Measurements from ENCODE around the gene IRX5.
A peak's percentile ranks its signal among the peaks of the same experiment; 100 is the strongest.

Gene IRX5

DNA sequence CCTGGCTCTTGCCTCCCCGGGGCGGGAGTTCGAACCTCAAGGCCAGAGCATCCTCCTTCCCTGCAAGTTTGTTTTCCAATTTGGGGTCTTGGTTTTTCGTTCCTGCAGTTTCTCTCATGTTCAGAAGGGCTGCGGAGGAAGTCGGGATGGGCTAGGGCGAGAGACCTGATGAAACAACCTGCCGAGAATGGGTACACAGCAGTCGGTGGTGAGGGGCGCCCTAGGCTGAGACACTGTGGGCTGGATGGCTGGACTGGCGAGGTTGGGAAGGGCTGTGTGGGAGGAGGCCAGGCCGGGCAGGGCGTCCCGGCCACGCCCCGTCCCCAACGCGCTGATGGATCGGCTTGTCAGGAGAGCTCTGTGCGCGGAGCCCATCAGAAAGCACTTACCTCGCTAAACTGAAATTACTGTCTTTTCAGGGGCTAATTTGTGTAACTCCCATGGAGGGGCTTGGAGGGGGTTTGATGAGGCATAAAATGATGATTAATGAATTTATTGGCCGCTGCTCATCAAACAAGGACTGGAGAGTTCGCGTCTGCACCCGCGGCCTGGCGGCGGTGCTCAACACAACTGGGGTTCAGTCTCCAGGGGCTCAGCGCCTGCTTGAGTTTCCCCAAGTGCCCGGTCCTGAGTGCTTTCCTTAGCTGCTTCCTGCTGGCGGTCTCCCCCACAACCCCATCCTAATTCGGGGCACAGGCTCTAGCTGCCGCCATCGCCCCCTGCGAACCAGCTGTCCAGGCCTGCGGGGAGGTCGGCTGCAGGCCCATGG is 9.0 kb downstream of the IRX5 start:
- DNase-seq (ENCODE audit: low read depth, low spot score) = no peak
- H3K4me3 ChIP-seq (ENCODE audit: insufficient read length, low read depth) = no peak overlapping the region
- no peaks in the 10 kb centered on the region for H3K9me3 ChIP-seq (ENCODE audit: insufficient read depth, low read length)
- no peaks in the 10 kb centered on the region for H3K36me3 ChIP-seq (ENCODE audit: insufficient read depth, insufficient read length, low read length)
- peaks cover 11% of the 10 kb centered on the region for H3K4me1 ChIP-seq (ENCODE audit: insufficient read depth, insufficient read length)
- H3K9ac ChIP-seq (ENCODE audit: insufficient read length, low read depth) = peak overlapping the region; percentile 43
- TF ChIP-seq YY1 (IDR thresholded peaks at IDR 0.05; ENCODE audit: insufficient read depth, insufficient read length) = no peak
- TF ChIP-seq SUZ12 (IDR thresholded peaks at IDR 0.05; ENCODE audit: extremely low read depth, insufficient read depth, insufficient read length) = no peak
- H3K27me3 ChIP-seq (ENCODE audit: insufficient read depth, insufficient read length) = peaks cover 86% of the 10 kb centered on the region

DNA sequence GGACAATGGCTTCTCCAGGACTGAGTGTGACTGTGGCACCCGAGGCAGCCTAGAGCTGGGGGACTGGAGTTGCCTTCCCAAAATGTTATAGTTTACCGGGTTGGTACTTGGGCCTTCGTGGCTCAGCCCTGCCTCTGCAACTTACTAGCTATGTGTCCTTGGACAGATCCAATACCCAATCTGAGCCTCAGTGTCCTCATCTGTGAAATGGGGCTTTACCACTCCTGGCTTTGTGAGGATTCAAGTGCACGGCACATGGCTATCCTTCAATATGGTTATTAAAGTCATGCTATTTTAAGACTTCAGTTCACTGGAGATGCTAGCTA is 9.6 kb downstream of the IRX5 start:
- Histone ChIP-seq H3K9ac (ENCODE audit: insufficient read length, low read depth) (no peak overlapping the region), H3K4me1 (ENCODE audit: insufficient read depth, insufficient read length) (peaks cover 11% of the 10 kb centered on the region), H3K36me3 (ENCODE audit: insufficient read depth, insufficient read length, low read length) (no peaks in the 10 kb centered on the region), H3K9me3 (ENCODE audit: insufficient read depth, low read length) (no peaks in the 10 kb centered on the region), H3K27me3 (ENCODE audit: insufficient read depth, insufficient read length) (peaks cover 86% of the 10 kb centered on the region), H3K4me3 (ENCODE audit: insufficient read length, low read depth) (no peak overlapping the region)
- TF ChIP-seq YY1 (IDR thresholded peaks at IDR 0.05; ENCODE audit: insufficient read depth, insufficient read length) (no peak), ZNF274 (IDR thresholded peaks at IDR 0.05; ENCODE audit: low read depth, low read length) (no peak), SUZ12 (IDR thresholded peaks at IDR 0.05; ENCODE audit: extremely low read depth, insufficient read depth, insufficient read length) (no peak)
- no peak for DNase-seq (ENCODE audit: low read depth, low spot score)

DNA sequence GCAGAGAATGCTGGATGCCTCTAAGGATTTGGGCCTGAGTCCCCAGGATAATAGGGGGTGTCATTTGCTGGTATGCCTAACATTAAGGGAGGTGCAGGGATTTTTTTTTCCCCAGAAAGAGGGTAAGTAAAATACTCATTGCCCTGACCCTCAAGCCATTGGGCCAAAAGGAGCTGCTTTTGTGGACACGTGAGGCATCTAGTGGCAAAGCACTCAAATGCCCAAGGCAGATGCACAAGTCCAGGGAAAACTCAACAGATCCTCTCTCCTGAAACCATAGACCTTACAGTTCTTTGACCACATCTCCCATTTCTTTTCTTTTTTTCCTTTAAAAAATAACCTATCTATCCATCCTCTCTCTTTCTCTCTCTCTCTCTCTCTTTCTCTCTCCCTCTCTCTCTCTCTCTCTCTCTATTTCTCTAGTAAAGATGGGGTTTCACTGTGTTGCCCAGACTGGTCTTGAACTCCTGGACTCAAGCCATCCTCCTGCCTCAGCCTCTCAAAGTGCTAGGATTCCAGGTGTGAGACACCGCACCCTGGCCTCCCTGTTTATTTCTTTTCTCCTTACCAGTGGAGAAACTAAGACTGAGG is 11.8 kb downstream of the IRX5 start:
- TF ChIP-seq YY1 (IDR thresholded peaks at IDR 0.05; ENCODE audit: insufficient read depth, insufficient read length) = no peak
- no peak for TF ChIP-seq ZNF274 (IDR thresholded peaks at IDR 0.05; ENCODE audit: low read depth, low read length)
- no peak for TF ChIP-seq SUZ12 (IDR thresholded peaks at IDR 0.05; ENCODE audit: extremely low read depth, insufficient read depth, insufficient read length)
- Histone ChIP-seq H3K27me3 (ENCODE audit: insufficient read depth, insufficient read length) (peaks cover 64% of the 10 kb centered on the region), H3K9ac (ENCODE audit: insufficient read length, low read depth) (no peak overlapping the region), H3K4me1 (ENCODE audit: insufficient read depth, insufficient read length) (peaks cover 8% of the 10 kb centered on the region), H3K9me3 (ENCODE audit: insufficient read depth, low read length) (no peaks in the 10 kb centered on the region), H3K4me3 (ENCODE audit: insufficient read length, low read depth) (no peak overlapping the region), H3K36me3 (ENCODE audit: insufficient read depth, insufficient read length, low read length) (no peaks in the 10 kb centered on the region)
- no peak for DNase-seq (ENCODE audit: low read depth, low spot score)

DNA sequence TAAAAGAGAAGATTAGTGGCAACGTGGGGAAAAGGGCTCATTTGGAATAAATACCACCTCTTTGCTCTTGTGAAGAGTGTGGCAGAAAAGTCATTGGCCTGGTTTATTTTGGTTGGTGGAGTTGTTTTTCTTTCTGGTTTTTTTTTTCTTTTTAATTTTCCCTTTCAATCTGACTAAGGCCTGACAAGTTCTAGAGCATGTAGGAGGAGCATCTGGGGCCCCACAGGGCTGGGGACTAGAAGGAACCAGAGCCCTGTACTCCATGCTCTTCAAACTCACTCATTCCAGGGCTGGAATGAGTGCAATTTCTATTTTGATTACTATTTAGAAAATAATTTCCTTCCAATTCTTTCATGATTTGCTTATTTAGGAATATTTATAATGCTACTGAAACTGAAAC is 13.3 kb downstream of the IRX5 start:
- H3K9ac ChIP-seq (ENCODE audit: insufficient read length, low read depth) = no peak overlapping the region
- no peak for DNase-seq (ENCODE audit: low read depth, low spot score)
- H3K27me3 ChIP-seq (ENCODE audit: insufficient read depth, insufficient read length) = peaks cover 49% of the 10 kb centered on the region
- TF ChIP-seq SUZ12 (IDR thresholded peaks at IDR 0.05; ENCODE audit: extremely low read depth, insufficient read depth, insufficient read length) (no peak), ZNF274 (IDR thresholded peaks at IDR 0.05; ENCODE audit: low read depth, low read length) (no peak)
- peaks cover 2% of the 10 kb centered on the region for H3K4me1 ChIP-seq (ENCODE audit: insufficient read depth, insufficient read length)
- no peaks in the 10 kb centered on the region for H3K9me3 ChIP-seq (ENCODE audit: insufficient read depth, low read length)
- H3K36me3 ChIP-seq (ENCODE audit: insufficient read depth, insufficient read length, low read length) = no peaks in the 10 kb centered on the region
- H3K4me3 ChIP-seq (ENCODE audit: insufficient read length, low read depth) = no peak overlapping the region

DNA sequence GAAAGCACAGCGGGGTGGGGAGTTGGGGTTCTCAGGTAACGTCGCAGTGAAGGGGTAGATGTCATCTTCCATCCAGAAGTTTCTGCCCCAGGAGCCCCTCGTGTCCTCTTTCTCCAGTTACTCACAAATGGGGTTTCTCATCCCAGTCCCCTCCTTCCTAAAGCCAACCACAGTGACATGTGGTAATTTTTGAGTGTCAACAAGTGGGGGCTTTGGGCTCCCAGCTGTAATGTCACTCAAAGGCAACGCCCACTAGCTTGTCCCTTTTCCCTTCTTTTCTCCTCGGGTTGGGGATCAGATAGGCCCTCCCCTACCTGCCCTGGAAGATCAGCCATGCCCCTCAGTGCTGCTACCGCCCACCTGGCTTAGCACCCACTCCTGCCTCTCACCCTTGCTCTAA is 14.4 kb downstream of the IRX5 start:
- no peak overlapping the region for H3K9ac ChIP-seq (ENCODE audit: insufficient read length, low read depth)
- DNase-seq (ENCODE audit: low read depth, low spot score) = no peak
- H3K27me3 ChIP-seq (ENCODE audit: insufficient read depth, insufficient read length) = peaks cover 41% of the 10 kb centered on the region
- peaks cover under 1% of the 10 kb centered on the region for H3K4me1 ChIP-seq (ENCODE audit: insufficient read depth, insufficient read length)
- TF ChIP-seq YY1 (IDR thresholded peaks at IDR 0.05; ENCODE audit: insufficient read depth, insufficient read length) = no peak
- no peak for TF ChIP-seq ZNF274 (IDR thresholded peaks at IDR 0.05; ENCODE audit: low read depth, low read length)
- TF ChIP-seq SUZ12 (IDR thresholded peaks at IDR 0.05; ENCODE audit: extremely low read depth, insufficient read depth, insufficient read length) = no peak
- no peak overlapping the region for H3K4me3 ChIP-seq (ENCODE audit: insufficient read length, low read depth)
- H3K9me3 ChIP-seq (ENCODE audit: insufficient read depth, low read length) = no peaks in the 10 kb centered on the region
- no peaks in the 10 kb centered on the region for H3K36me3 ChIP-seq (ENCODE audit: insufficient read depth, insufficient read length, low read length)

DNA sequence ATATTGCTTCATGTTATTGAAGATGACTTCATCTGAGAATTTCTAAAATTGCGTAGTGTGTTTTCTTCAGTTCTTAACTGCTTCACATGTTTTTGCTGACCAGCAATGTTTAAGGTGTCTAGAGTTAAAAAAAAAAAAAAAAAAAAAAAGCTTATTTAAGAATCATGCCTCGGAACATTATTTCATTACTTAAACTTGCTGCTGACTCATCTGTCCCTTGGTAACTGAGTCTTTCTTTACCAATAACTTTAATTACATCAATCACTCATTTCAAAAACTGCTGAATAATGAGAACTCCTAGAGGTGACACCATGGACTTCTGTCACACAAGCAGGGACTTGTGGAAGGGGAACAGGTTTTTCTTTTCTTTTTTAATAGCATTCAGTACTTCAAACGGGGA is 16.2 kb downstream of the IRX5 start:
- no peak overlapping the region for H3K4me3 ChIP-seq (ENCODE audit: insufficient read length, low read depth)
- peaks cover 22% of the 10 kb centered on the region for H3K27me3 ChIP-seq (ENCODE audit: insufficient read depth, insufficient read length)
- H3K9me3 ChIP-seq (ENCODE audit: insufficient read depth, low read length) = no peaks in the 10 kb centered on the region
- no peaks in the 10 kb centered on the region for H3K36me3 ChIP-seq (ENCODE audit: insufficient read depth, insufficient read length, low read length)
- no peak for DNase-seq (ENCODE audit: low read depth, low spot score)
- H3K9ac ChIP-seq (ENCODE audit: insufficient read length, low read depth) = no peak overlapping the region
- H3K4me1 ChIP-seq (ENCODE audit: insufficient read depth, insufficient read length) = no peaks in the 10 kb centered on the region
- TF ChIP-seq ZNF274 (IDR thresholded peaks at IDR 0.05; ENCODE audit: low read depth, low read length) (no peak), SUZ12 (IDR thresholded peaks at IDR 0.05; ENCODE audit: extremely low read depth, insufficient read depth, insufficient read length) (no peak), YY1 (IDR thresholded peaks at IDR 0.05; ENCODE audit: insufficient read depth, insufficient read length) (no peak)

DNA sequence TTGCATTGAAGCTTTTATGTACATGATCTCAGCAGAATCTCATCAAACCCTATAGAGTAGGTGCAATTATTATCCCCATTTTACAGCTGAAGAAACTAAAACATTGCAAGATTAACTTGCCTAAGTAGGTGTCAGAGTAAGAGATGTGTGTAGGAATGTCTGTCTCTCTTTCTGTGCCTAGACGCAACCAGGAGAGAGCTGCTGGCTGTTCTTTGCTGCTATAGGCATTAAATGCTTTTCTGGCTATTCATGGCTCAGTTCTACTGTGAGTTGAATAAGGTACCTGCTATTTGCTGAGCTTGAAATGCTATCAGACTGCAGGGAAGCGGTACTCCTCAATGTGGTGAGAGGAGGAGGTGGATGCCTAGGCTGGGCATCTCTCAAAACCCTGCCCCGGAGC is 17.0 kb downstream of the IRX5 start:
- Histone ChIP-seq H3K9me3 (ENCODE audit: insufficient read depth, low read length) (no peaks in the 10 kb centered on the region), H3K9ac (ENCODE audit: insufficient read length, low read depth) (no peak overlapping the region), H3K4me1 (ENCODE audit: insufficient read depth, insufficient read length) (no peaks in the 10 kb centered on the region), H3K27me3 (ENCODE audit: insufficient read depth, insufficient read length) (peaks cover 15% of the 10 kb centered on the region), H3K36me3 (ENCODE audit: insufficient read depth, insufficient read length, low read length) (no peaks in the 10 kb centered on the region), H3K4me3 (ENCODE audit: insufficient read length, low read depth) (no peak overlapping the region)
- TF ChIP-seq ZNF274 (IDR thresholded peaks at IDR 0.05; ENCODE audit: low read depth, low read length) (no peak), SUZ12 (IDR thresholded peaks at IDR 0.05; ENCODE audit: extremely low read depth, insufficient read depth, insufficient read length) (no peak), YY1 (IDR thresholded peaks at IDR 0.05; ENCODE audit: insufficient read depth, insufficient read length) (no peak)
- DNase-seq (ENCODE audit: low read depth, low spot score) = no peak
